ENCODE data around the gene VAX1. TPM values are rescaled to one million over a fixed set of nuclear protein-coding genes. Genes with fewer than 3 reads are reported as not detected.

VAX1 gene
- total and polyA plus RNA-seq, 4 donors: not detected

- no peak overlapping the region for H3K27ac ChIP-seq (ENCODE audit: low read depth in 1 of 2, low read length in 1 of 2)
- no peak for TF ChIP-seq CTCF (IDR thresholded peaks at IDR 0.05; ENCODE audit: control extremely low read depth, extremely low read depth)
- ATAC-seq (ENCODE audit: insufficient read depth, low FRiP score): no peak
- H3K36me3 ChIP-seq (ENCODE audit: control insufficient read depth in 4 of 4, insufficient read depth in 4 of 4, low read length in 4 of 4): no peaks in the 10 kb centered on the region
- no peak overlapping the region for H3K9ac ChIP-seq (ENCODE audit: insufficient read depth in 1 of 2, low read length in 2 of 2)
- peaks cover 17 to 78% (median 63%) of the 10 kb centered on the region in 3 donors for H3K27me3 ChIP-seq (ENCODE audit: control insufficient read depth in 3 of 3, insufficient read depth in 3 of 3, low read length in 2 of 3)
- 66 to 85% methylated on average over 4 of the region's 4 CpGs for WGBS, 2 donors
- H3K4me3 ChIP-seq: no peak overlapping the region
- H3K9me3 ChIP-seq (ENCODE audit: control insufficient read depth in 4 of 4, insufficient read depth in 3 of 4, low read length in 3 of 4): peaks cover 0 to 16% (median 10%) of the 10 kb centered on the region in 4 donors
- DNase-seq: no peak
- peaks cover 0 to 2% (median 0%) of the 10 kb centered on the region in 5 donors for H3K4me1 ChIP-seq (ENCODE audit: control insufficient read depth in 5 of 5, insufficient read depth in 5 of 5, low read length in 5 of 5)
These were observed 6.9 kb upstream of the VAX1 start for GRCh38 chr10:117145019-117145418.

- TF ChIP-seq CTCF (IDR thresholded peaks at IDR 0.05; ENCODE audit: control extremely low read depth, extremely low read depth): no peak
- H3K27ac ChIP-seq (ENCODE audit: low read depth in 1 of 2, low read length in 1 of 2): no peak overlapping the region
- no peak for DNase-seq
- H3K4me1 ChIP-seq (ENCODE audit: control insufficient read depth in 5 of 5, insufficient read depth in 5 of 5, low read length in 5 of 5): peaks cover 0 to 3% (median 0%) of the 10 kb centered on the region in 5 donors
- ATAC-seq (ENCODE audit: insufficient read depth, low FRiP score): no peak
- H3K4me3 ChIP-seq: no peak overlapping the region
- peaks cover 22 to 80% (median 72%) of the 10 kb centered on the region in 3 donors for H3K27me3 ChIP-seq (ENCODE audit: control insufficient read depth in 3 of 3, insufficient read depth in 3 of 3, low read length in 2 of 3)
- no peak overlapping the region for H3K9ac ChIP-seq (ENCODE audit: insufficient read depth in 1 of 2, low read length in 2 of 2)
- H3K9me3 ChIP-seq (ENCODE audit: control insufficient read depth in 4 of 4, insufficient read depth in 3 of 4, low read length in 3 of 4): peaks cover 0 to 14% (median 10%) of the 10 kb centered on the region in 4 donors
- H3K36me3 ChIP-seq (ENCODE audit: control insufficient read depth in 4 of 4, insufficient read depth in 4 of 4, low read length in 4 of 4): no peaks in the 10 kb centered on the region
- 53 to 70% methylated on average over 5 of the region's 5 CpGs for WGBS, 2 donors
These were observed 5.2 kb upstream of the VAX1 start for GRCh38 chr10:117143103-117143823.

- DNase-seq: no peak
- no peak for ATAC-seq (ENCODE audit: insufficient read depth, low FRiP score)
These were observed 2.4 kb upstream of the VAX1 start for GRCh38 chr10:117140525-117140902.

More at GRCh38 chr10:117140525-117140902, 2.4 kb upstream of the VAX1 start:
- TF ChIP-seq CTCF (IDR thresholded peaks at IDR 0.05; ENCODE audit: control extremely low read depth, extremely low read depth): no peak
- Histone ChIP-seq H3K4me1 (ENCODE audit: control insufficient read depth in 5 of 5, insufficient read depth in 5 of 5, low read length in 5 of 5) (peaks cover 0 to 16% (median 8%) of the 10 kb centered on the region in 5 donors), H3K27ac (ENCODE audit: low read depth in 1 of 2, low read length in 1 of 2) (no peak overlapping the region), H3K9me3 (ENCODE audit: control insufficient read depth in 4 of 4, insufficient read depth in 3 of 4, low read length in 3 of 4) (peaks cover 0 to 21% (median 8%) of the 10 kb centered on the region in 4 donors), H3K36me3 (ENCODE audit: control insufficient read depth in 4 of 4, insufficient read depth in 4 of 4, low read length in 4 of 4) (no peaks in the 10 kb centered on the region), H3K27me3 (ENCODE audit: control insufficient read depth in 3 of 3, insufficient read depth in 3 of 3, low read length in 2 of 3) (peaks cover 31 to 84% (median 75%) of the 10 kb centered on the region in 3 donors), H3K9ac (ENCODE audit: insufficient read depth in 1 of 2, low read length in 2 of 2) (no peak overlapping the region), H3K4me3 (no peak overlapping the region)
- WGBS, 2 donors: 2 to 8% methylated on average over 22 to 23 of the region's 23 CpGs
